NB4 (cell line): ENCODE measurements around the gene CD70.

ENCODE experiments used
- DNase-seq: peaks from one replicate; pipeline ENCODE4 v3.0.0; 2010; ENCODE audit warnings: low read depth
- H3K4me3 ChIP-seq: one replicate; pipeline ENCODE4 v1.5.1; 2011; ENCODE audit warnings: mild to moderate bottlenecking, low read depth, low read length, moderate library complexity
- MAX ChIP-seq: IDR thresholded peaks from 2 replicates; pipeline ENCODE4 v1.6.1; 2011; ENCODE audit warnings: low read depth, low read length
- MYC ChIP-seq: IDR thresholded peaks from 2 replicates; pipeline ENCODE4 v1.6.1; 2011; ENCODE audit warnings: low read depth, low read length
- POLR2A ChIP-seq: IDR thresholded peaks from 2 replicates; pipeline ENCODE4 v1.6.1; 2011; ENCODE audit warnings: mild to moderate bottlenecking; ENCODE audit not compliant: insufficient read length; ENCODE audit errors: extremely low read depth
- TF ChIP-seq, protein P1 (sequence below): IDR thresholded peaks from one replicate; pipeline ENCODE4 v1.5.1; 2012; ENCODE audit warnings: low read depth, low read length

The CD70 gene

DNA sequence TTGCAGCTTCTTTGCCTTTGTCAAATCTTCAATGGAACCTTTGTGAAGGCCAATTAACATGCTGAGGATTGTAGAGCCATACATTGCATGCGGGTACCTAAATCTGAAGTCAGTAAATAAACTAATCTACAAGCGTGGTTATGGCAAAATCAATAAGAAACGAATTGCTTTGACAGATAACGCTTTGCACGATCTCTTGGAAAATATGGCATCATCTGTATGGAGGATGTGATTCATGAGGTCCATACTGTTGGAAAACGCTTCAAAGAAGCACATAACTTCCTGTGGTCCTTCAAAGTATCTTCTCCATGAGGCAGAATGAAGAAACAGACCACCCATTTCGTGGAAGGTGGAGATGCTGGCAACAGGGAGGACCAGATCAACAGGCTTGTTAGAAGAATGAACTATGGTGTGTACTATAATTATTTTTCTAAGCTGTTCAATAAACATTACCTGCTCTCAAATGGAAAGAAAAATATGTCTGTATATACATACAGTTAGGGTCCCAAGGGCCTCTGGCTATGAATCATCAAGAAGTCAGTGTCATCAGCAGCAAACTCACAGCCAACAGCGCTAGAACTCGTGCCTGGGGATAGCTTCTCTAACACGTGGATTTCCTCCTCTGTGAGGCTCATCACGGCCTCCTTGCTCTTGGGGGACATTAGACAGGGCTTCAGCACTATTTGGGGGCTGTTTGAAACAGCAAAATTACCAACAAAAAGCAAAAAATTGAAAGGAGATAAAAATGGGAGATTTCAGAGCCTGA, 2.9 kb upstream of the CD70 start:
- TF ChIP-seq POLR2A (no peak), MYC (peak; percentile 95), MAX (peak; percentile 97)
- H3K4me3 ChIP-seq, result no peak overlapping the region
- peak; percentile 83 for DNase-seq

DNA sequence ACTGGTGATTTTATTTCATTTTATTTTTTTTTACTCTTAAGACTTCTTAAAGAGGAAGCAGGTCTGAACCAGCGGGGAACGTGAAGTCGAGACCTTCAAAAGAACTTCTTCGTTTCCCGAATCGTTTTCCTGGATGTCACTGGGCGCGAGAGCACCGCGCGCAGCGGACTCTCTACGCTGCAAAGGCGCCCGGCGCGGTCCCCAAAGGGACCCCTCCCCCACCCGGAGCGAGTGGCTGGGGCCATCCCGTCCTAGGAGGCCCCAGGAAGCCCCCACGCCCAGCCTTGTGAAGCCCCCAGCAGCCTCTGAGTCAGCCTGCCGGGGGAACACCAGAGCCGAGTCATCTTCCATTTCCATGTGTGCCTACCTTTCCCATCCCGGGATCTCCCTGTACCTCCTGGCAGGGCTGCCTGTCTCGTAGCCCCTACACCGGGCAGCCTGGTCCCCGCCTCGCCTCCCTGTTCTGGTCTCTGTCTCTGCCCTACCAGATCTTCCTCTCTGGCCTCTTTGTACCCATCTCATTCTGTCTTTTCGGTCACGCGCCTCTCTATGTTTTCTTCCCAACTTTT, 608 bp downstream of the CD70 start:
- peak; percentile 53 for DNase-seq
- TF ChIP-seq POLR2A (no peak), MAX (no peak), MYC (no peak)
- TF ChIP-seq, protein P1, sequence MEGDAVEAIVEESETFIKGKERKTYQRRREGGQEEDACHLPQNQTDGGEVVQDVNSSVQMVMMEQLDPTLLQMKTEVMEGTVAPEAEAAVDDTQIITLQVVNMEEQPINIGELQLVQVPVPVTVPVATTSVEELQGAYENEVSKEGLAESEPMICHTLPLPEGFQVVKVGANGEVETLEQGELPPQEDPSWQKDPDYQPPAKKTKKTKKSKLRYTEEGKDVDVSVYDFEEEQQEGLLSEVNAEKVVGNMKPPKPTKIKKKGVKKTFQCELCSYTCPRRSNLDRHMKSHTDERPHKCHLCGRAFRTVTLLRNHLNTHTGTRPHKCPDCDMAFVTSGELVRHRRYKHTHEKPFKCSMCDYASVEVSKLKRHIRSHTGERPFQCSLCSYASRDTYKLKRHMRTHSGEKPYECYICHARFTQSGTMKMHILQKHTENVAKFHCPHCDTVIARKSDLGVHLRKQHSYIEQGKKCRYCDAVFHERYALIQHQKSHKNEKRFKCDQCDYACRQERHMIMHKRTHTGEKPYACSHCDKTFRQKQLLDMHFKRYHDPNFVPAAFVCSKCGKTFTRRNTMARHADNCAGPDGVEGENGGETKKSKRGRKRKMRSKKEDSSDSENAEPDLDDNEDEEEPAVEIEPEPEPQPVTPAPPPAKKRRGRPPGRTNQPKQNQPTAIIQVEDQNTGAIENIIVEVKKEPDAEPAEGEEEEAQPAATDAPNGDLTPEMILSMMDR, result no peak
- peak overlapping the region; percentile 67 for H3K4me3 ChIP-seq

- H3K4me3 ChIP-seq, result peak overlapping the region; percentile 67
- TF ChIP-seq MAX, result no peak
- no peak for TF ChIP-seq POLR2A
- TF ChIP-seq, protein P1, result no peak
- TF ChIP-seq MYC, result no peak
- no peak for DNase-seq
Measured at GRCh38 chr19:6589711-6590257, 1.2 kb downstream of the CD70 start.

GRCh38 chr19:6588508-6589345, 2.2 kb downstream of the CD70 start:
- DNase-seq, result peak; percentile 62
- H3K4me3 ChIP-seq, result peak overlapping the region; percentile 57
- TF ChIP-seq MAX (no peak), POLR2A (no peak), MYC (no peak)
- TF ChIP-seq, protein P1, result no peak

GRCh38 chr19:6587998-6588507, 2.9 kb downstream of the CD70 start:
- no peak for DNase-seq
- TF ChIP-seq MAX (no peak), POLR2A (no peak), MYC (no peak)
- TF ChIP-seq, protein P1, result no peak
- H3K4me3 ChIP-seq, result peak overlapping the region; percentile 57
